MM.1S (cell line): ENCODE results near the gene NSD1.

Experiments
- DNase-seq: peaks from one replicate; pipeline ENCODE4 v3.0.0-alpha.2; 2015
- H2AFZ ChIP-seq: fragments of 300-600 bp; sonication (generic); 2 replicates; pipeline ENCODE4 v1.6.0; 2016; ENCODE audit warnings: antibody characterized with exemption, low read length
- H3F3A ChIP-seq: fragments of 300-600 bp; sonication (generic); 2 replicates; pipeline ENCODE4 v1.6.1; 2016; ENCODE audit warnings: mild to moderate bottlenecking, antibody characterized with exemption, low read length, moderate library complexity, mixed read lengths; ENCODE audit not compliant: insufficient read depth
- H3K27ac ChIP-seq: fragments of 300-600 bp; sonication (generic); 2 replicates; pipeline ENCODE4 v1.5.1; 2016; ENCODE audit warnings: mild to moderate bottlenecking, low read length
- H3K27me3 ChIP-seq: fragments of 300-600 bp; sonication (generic); replicated peaks from 2 replicates; pipeline ENCODE4 v1.6.0; 2016; ENCODE audit warnings: low read length; ENCODE audit not compliant: insufficient read depth
- H3K36me3 ChIP-seq: fragments of 300-600 bp; sonication (generic); replicated peaks from 2 replicates; pipeline ENCODE4 v1.6.1; 2016; ENCODE audit warnings: mild to moderate bottlenecking, low read length, mixed read lengths; ENCODE audit not compliant: insufficient read depth
- H3K4me1 ChIP-seq: fragments of 300-600 bp; sonication (generic); 2 replicates; pipeline ENCODE4 v1.6.1; 2016; ENCODE audit warnings: low read length, mixed read lengths
- H3K4me2 ChIP-seq: fragments of 300-600 bp; sonication (generic); 2 replicates; pipeline ENCODE4 v1.6.0; 2016; ENCODE audit warnings: low read depth, low read length
- H3K4me3 ChIP-seq: fragments of 300-600 bp; sonication (generic); 2 replicates; pipeline ENCODE4 v1.5.1; 2016; ENCODE audit warnings: low read length, mixed read lengths
- H3K79me2 ChIP-seq: fragments of 300-600 bp; sonication (generic); 2 replicates; pipeline ENCODE4 v1.6.1; 2016; ENCODE audit warnings: mixed run types, low read length, mixed read lengths
- H3K9ac ChIP-seq: fragments of 300-600 bp; sonication (generic); 2 replicates; pipeline ENCODE4 v1.6.1; 2016; ENCODE audit warnings: low read length, mixed read lengths
- H3K9me2 ChIP-seq: fragments of 300-600 bp; sonication (generic); replicated peaks from 2 replicates; pipeline ENCODE4 v1.6.1; 2016; ENCODE audit warnings: mild to moderate bottlenecking, low read length, mixed read lengths; ENCODE audit not compliant: insufficient read depth
- H3K9me3 ChIP-seq: fragments of 300-600 bp; sonication (generic); replicated peaks from 2 replicates; pipeline ENCODE4 v1.6.1; 2016; ENCODE audit warnings: mild to moderate bottlenecking, low read length, mixed read lengths; ENCODE audit not compliant: insufficient read depth
- H4K20me1 ChIP-seq: fragments of 300-600 bp; sonication (generic); 2 replicates; pipeline ENCODE4 v1.6.1; 2016; ENCODE audit warnings: mild to moderate bottlenecking, low read length, moderate library complexity, mixed read lengths; ENCODE audit not compliant: insufficient read depth
- CTCF ChIP-seq: fragments of 300-600 bp; sonication (generic); IDR thresholded peaks from 2 replicates; pipeline ENCODE4 v1.5.1; 2016; ENCODE audit warnings: antibody characterized with exemption, low read length, mixed read lengths
- EZH2 ChIP-seq: fragments of 300-600 bp; sonication (generic); optimal IDR thresholded peaks from 2 replicates; pipeline ENCODE3; 2017; ENCODE audit warnings: low read depth, mild to moderate bottlenecking, antibody characterized with exemption, low read length, mixed read lengths
- EZH2phosphoT487 ChIP-seq: fragments of 300-600 bp; sonication (generic); IDR thresholded peaks from 2 replicates; pipeline ENCODE4 v1.6.1; 2018; ENCODE audit warnings: antibody characterized with exemption, low read length

The NSD1 gene

DNA sequence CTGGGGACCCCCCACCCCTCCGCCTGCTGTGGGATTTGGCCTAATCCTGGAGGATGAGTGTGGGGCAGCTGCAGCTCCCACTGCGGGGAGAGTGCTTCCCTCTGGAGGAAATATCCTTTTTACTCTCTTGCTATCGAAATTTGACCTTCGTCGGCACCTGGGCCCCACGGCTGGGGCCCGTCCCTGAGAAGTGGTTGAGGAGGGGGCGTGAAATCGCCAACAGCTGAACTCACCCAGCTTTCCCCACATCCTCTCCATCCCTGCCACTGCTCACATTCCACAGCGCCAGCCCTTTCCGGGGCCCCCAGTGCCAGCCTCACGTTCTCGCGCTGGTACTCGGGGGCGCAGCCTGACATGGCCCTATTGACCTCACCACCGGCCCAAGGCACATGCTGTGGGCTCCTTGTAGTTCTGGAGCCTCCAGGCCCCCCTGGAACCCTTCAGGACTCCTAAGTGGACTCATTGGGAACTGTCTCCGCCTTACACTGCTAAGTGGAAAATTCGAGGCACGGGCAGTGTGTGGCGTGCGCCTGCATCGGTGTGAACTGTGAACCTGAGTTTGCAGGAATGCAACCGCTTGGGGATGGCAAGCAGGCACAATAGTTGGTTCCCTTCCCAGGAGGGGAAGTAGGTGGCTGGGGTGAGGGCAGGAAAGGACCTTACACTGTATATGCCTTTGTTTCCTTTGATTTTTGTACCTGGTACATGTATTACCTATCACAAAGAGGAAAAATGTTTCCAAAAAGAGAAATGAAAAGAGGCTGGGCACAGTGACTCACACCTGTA is 27.7 kb upstream of the NSD1 start:
- H3K4me3 ChIP-seq = no peak overlapping the region
- H3K27me3 ChIP-seq = no peaks in the 10 kb centered on the region; the same call in 1 of the 2 replicates
- H3F3A ChIP-seq = no peaks in the 10 kb centered on the region
- no peak overlapping the region for H3K27ac ChIP-seq
- no peaks in the 10 kb centered on the region for H3K9me2 ChIP-seq
- H3K9ac ChIP-seq = no peak overlapping the region
- DNase-seq = no peak
- no peaks in the 10 kb centered on the region for H4K20me1 ChIP-seq
- H3K36me3 ChIP-seq = no peaks in the 10 kb centered on the region
- no peak for TF ChIP-seq EZH2phosphoT487
- no peak for TF ChIP-seq CTCF
- no peak for TF ChIP-seq EZH2
- no peaks in the 10 kb centered on the region for H3K79me2 ChIP-seq
- no peaks in the 10 kb centered on the region for H3K4me1 ChIP-seq
- H3K4me2 ChIP-seq = no peak overlapping the region
- no peak overlapping the region for H2AFZ ChIP-seq
- H3K9me3 ChIP-seq = no peaks in the 10 kb centered on the region

GRCh38 chr5:177107159-177107558 is 26.4 kb upstream of the NSD1 start:
- H3F3A ChIP-seq = no peaks in the 10 kb centered on the region

GRCh38 chr5:177109810-177110209 is 23.8 kb upstream of the NSD1 start:
- no peaks in the 10 kb centered on the region for H3K9me2 ChIP-seq
- no peaks in the 10 kb centered on the region for H3K79me2 ChIP-seq
- H3K4me1 ChIP-seq = 0 out of 2 replicates have a peak, but pooled peaks cover 6% of the 10 kb centered on the region
- H3K9me3 ChIP-seq = no peaks in the 10 kb centered on the region
- no peak overlapping the region for H3K27ac ChIP-seq
- H3K36me3 ChIP-seq = no peaks in the 10 kb centered on the region
- H2AFZ ChIP-seq = no peak overlapping the region
- TF ChIP-seq EZH2phosphoT487 (no peak), CTCF (no peak), EZH2 (no peak)
- H3K9ac ChIP-seq = no peak overlapping the region
- no peak overlapping the region for H3K4me3 ChIP-seq
- no peak for DNase-seq
- H3K27me3 ChIP-seq = no peaks in the 10 kb centered on the region
- H3F3A ChIP-seq = no peaks in the 10 kb centered on the region
- H3K4me2 ChIP-seq = no peak overlapping the region
- H4K20me1 ChIP-seq = no peaks in the 10 kb centered on the region

More at GRCh38 chr5:177107159-177107558, 26.4 kb upstream of the NSD1 start:
- no peak overlapping the region for H3K27ac ChIP-seq
- no peak overlapping the region for H3K9ac ChIP-seq
- H3K36me3 ChIP-seq = no peaks in the 10 kb centered on the region
- TF ChIP-seq EZH2 (no peak), EZH2phosphoT487 (no peak), CTCF (no peak)
- no peaks in the 10 kb centered on the region for H4K20me1 ChIP-seq
- no peak overlapping the region for H3K4me2 ChIP-seq
- H3K4me3 ChIP-seq = no peak overlapping the region
- H3K9me3 ChIP-seq = no peaks in the 10 kb centered on the region
- H3K27me3 ChIP-seq = no peaks in the 10 kb centered on the region; the same call in 1 of the 2 replicates
- DNase-seq = no peak
- no peaks in the 10 kb centered on the region for H3K9me2 ChIP-seq
- no peaks in the 10 kb centered on the region for H3K79me2 ChIP-seq
- no peak overlapping the region for H2AFZ ChIP-seq
- no peaks in the 10 kb centered on the region for H3K4me1 ChIP-seq
